ENCODE data around the gene RCOR3.

RCOR3 gene

DNA sequence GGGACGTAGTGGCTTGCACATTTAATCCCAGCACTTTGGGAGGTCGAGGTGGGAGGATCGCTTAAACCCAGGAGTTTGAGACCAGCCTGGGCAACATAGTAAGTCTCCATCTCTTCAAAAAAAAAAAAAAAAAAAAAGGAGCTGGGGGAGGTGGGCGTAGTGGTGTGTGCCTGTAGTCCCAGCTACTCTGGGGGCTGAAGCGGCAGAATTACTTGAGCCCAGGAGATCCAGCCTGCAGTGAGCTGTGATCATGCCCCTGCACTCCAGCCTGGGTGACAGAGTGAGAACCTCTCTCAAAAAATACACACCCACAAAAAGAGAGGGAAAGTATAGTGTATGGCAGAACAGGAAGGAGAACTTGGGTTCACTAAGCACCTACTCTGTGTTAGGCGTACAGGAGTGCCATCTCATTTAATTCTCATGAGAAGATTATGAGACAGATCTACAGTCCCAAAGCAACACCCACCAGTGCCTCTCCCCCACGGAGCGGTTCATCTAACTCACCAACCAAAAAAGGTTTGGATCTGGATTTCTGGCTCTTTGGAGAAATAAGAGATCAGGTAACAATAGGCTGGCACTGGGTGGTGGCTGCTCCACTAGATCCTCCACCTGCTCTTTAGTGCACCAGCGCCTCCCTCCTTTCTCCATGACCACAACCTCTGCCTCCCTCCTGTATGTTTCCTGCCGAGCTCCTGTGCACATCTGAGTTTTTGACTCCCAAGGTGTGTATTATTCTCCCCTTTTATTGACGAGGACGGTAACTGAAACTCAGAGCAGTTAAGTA is 66.0 kb downstream of the RCOR3 start:
- no peak for DNase-seq (ENCODE audit: low read depth in 2 of 2)

DNA sequence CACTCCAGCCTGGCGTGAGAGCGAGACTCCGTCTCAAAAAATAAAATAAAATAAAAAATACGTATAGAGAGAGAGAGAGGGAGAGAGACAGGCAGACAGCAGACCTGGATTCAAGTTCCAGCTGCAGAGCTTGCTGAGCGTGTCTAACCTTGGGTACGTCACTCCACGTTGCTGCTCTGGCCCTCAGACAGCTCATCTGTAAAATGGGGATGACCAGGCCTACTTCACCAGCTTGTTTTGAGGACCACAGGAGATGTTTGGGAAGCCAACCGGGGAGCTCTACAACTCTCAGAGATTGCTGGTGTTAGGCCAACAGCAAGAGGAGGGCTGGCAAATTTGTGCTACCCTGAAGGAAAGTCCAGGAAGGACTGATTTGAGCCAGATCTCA is 67.0 kb downstream of the RCOR3 start:
- DNase-seq (ENCODE audit: low read depth in 2 of 2): no peak

DNA sequence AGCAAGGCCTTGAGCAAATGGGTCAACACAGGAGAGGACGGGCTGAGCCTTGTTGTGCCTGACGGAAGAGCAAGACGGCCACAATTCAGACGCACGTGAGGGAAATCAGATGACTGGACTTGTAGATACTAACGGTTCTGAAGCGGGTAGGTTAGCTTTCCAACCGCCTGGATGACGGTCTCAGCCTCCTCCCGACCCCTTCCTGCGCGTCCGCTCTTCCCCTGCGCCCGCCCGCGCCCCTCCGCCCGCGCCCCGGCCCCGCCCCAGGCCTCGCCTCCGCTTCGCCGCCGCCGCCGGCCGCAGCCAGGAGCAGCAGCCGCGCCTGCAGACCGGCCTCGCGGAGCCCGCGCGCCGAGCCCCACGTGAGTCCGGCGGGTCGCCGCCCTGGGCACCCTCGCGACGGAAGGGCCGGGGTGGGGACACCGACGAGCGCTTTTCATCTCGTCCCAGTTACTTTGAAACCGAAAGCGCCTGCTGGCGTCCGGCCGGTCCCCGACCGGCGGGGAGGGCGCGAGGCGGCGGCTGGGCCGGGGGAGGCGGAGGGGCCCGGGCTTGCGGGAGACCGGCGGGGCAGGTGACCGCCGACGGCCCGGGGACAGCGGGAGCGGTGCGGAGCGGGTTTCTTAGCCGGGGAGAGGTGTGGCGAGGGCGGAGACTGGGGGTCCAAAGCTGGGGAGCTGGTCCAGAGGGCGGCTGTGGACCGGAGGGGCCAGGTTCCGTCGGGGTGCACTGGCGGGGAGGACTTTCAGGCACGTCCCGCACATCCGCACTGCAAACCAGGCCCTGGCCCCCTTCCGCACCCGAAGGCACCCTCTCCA is 67.6 kb downstream of the RCOR3 start, which contains the start of gene TRAF5:
TRAF5 (plus strand) TSS at position 306 of the 818 bp plus-strand sequence. CDS start 26,407 bp downstream, outside the sequence.
- DNase-seq (ENCODE audit: low read depth in 2 of 2): peak in 1 of 2 donors; percentile 48

DNA sequence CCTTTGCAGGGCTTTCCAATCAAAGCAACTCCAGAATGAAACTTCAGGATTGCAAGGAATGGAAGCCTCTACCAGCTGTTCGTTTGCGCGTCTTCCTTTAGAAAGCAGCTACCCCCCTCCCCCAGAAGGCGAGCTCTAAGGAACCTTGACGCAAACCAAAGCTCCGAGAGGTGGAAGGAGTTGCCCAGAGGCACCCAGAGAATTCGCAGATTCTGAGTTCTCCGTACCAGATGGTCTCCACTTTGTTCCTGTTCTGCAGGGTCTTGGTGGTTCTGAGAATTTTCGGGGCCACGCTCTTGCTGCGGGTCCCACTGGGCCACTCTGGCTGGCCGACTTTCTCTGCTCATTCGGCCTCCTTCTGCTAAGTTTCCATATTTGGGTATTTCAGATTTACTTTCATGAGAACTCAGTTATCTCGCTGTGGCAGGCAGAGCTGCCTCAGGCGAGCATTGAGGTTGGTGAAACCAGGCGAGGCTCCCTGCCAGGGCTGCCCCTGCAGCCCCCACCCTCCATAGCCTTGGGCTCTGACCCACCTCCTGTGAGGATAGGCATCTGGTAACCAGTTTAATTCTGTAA is 68.3 kb downstream of the RCOR3 start:
- no peak for DNase-seq (ENCODE audit: low read depth in 2 of 2)

DNA sequence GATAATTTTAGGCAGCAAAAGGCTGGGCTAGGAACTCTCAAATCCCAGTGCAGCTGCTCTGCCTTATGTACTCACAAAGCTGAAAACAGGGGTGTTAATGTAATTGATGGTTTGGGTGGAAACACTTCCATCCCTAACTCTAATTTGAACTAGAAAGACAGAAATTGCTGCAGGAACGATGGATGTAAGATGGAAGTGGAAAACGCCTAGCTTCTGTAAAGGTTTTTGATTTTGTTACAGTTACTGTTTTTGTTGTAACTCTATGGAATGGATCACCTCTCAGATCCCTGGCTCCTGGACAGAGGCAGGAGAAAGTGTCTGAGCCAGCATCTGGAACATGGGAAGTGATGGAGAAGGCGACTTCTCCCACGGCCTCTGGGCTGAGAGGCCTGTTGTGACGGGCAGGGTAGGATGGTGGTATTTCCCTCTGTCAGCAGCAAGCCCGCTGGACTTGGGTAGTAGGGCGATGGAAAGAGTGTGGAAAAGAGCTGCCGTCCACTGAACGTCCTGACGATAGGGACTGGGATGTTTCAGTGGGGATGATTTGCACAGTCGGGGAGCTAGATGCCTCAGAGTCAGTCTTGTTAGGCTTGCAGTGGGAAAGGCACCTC is 69.0 kb downstream of the RCOR3 start:
- no peak for DNase-seq (ENCODE audit: low read depth in 2 of 2)

DNA sequence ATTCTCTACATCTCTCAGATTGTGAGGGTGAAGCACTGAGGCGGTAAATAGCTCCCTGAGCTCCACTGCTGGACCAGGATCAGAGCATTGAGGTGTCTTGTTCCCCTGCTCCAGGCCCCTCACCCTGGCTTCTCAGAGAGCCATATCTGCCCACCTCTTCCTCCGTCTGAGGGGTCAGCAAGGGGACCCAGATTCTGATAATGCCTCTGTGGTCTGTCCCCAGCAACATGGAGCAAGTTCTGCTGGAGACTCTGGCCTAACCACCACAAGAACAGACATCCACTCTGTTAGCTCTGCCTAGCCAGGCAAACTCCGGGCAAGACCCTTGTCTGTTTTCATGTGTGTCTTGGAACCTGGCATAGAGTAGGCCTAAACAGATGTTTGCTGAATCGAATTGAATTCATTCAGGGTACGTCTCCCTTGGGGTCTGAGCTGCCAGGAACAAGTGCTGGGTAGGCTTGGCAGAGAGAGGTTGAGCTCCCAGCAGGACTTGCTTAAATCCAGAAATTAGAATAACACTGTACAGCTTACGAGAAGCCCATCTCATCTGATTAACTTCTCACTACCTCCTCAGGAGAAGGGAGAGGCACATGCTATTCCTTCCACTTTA is 69.8 kb downstream of the RCOR3 start:
- no peak for DNase-seq (ENCODE audit: low read depth in 2 of 2)

DNA sequence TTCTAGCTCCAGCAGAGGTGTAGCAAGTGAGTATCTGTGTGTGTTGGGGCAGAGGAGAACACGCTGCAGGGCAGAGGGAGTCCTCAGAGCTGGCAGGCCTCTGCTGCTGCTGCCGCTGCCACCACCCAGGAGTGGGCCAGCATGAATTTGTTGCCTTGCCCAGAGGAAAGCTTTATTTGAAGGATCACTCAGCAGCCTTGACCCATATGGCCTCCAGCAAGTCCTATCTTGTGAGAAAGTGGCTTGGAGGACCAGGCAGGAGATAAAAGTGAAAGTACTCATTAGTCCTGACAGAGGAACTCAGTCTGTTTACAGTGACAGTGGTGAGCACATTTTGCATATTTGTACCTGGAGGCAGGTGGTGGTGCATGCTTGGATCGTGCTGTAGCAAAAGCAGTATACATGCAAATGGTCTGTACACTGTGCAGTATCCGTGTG is 70.6 kb downstream of the RCOR3 start:
- no peak for DNase-seq (ENCODE audit: low read depth in 2 of 2)

DNA sequence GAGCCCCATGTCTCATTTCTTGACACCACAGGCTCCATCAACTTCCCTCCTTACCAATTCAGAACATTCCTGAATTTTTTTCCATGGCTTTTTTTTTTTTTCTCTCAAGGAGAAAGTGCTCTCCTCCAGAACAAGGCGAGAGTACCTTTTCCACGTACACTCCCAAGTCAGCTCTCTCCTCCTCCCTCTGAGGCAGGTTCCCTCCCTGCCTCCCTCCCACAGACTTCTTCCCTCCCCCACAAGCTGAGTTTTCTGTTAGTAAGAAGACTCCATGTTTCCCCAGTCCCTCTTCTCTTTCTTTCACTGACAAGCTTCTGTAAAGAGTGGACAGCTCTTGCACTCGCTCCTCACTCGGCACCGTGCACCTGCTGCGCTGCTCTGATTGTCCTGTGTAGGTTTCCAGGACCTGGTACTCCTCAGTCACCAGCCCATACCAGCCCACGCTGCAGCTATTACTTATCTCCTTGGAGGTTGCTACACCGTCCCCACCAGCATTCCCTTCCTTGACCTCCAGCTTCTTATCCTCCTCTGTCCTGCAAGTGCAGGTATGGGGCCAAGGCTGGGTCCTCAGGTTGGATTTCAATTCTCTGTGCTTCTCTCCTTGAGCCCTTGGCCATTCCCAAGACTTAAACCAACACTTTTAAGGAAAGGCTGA is 71.2 kb downstream of the RCOR3 start:
- DNase-seq (ENCODE audit: low read depth in 2 of 2): no peak

DNA sequence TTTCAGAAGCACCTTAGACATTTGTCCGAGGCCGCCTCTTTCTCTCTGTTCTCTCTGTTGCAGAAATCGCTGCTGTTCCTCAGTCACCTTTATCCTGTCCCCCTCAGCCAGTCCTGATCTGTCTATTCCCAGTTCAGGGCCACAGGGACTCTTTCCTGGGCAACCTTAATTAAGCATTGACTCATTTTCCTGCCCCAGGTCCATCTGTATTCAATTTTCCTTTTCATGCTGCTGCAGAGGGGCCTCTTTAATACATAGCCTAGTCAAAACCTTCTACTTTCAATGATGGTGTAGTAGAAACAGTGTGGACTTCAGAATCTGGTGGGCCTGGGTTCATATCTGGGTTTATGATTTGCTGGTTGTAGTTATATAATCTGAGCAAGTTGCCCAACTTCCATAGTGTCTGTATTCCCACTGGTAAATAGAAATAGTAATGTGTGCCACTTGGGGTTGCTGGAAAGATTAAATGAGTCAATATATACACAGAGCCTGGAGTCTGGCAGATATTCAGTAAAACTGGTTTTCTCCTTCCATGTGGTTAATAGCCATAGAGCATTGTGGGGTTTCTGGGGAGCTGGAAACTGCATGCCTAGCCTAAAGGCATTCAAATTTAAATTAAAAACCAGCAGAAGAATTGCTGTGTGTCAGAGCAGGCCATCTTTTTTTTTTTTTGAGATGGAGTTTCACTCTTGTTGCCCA is 72.0 kb downstream of the RCOR3 start:
- no peak for DNase-seq (ENCODE audit: low read depth in 2 of 2)

DNA sequence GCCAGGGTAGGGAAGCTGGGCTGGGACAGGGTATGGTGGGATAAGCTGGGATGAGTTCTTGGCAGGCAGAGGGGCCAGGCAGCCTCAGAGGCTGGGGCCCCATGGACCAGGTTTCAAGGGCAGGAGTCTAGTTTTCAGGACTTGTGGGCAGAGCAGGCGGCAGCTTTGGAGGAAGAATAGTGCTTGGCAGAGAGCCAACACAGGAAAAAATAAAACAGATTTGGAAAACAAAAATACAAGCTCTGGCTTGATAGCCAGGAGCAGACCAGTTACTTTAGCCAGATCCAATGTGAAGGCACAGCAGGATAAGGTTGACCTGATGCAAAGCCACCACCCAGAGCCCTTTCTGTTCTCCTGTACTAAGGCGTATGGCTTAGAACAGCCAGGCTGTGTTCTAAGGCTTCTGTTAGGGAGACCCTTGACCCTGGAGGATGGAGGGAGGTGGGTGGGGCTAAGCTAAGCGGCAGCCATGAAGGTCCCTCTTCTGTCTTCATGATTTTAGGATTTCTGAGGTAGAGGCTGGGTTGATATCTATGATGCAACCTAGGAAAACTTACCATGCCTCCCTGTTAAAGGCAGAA is 73.0 kb downstream of the RCOR3 start:
- no peak for DNase-seq (ENCODE audit: low read depth in 2 of 2)

DNA sequence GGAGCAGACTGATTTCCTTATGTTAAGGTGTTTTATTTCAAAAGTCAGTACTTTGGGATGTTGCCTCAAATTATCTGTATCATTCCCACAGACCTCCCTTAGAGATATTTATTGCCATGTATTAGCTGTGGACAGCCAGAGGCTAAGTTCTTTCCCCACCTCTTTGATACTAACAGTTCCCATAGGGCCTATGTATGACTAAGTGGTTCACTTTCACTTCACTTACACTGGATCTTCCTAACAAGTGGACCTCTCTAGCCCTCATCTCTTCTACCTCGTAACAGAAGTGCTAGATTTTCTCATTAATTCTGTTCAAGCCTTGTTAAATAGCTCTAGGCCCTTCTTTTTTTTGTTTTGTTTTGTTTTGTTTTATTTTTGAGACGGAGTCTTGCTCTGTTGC is 73.7 kb downstream of the RCOR3 start:
- DNase-seq (ENCODE audit: low read depth in 2 of 2): no peak

DNA sequence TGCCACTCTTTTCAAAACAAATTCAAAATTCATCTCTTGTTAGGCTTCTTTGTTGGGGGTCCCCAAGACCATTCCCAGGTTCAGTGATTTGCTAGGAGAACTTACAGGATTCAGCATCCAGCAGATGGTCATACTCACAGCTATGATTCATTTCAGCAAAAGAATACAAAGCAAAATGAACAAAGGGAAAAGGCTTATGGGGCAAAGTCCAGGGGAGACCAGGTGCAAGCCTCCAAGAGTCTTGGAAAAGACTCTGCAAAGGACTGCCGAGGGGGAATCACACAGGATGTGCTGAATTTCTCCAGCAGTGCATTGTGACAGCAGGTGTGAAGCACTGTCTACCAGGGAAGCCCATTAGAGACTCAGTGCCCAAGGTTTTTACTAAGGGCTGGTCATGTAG is 74.7 kb downstream of the RCOR3 start:
- DNase-seq (ENCODE audit: low read depth in 2 of 2): no peak

DNA sequence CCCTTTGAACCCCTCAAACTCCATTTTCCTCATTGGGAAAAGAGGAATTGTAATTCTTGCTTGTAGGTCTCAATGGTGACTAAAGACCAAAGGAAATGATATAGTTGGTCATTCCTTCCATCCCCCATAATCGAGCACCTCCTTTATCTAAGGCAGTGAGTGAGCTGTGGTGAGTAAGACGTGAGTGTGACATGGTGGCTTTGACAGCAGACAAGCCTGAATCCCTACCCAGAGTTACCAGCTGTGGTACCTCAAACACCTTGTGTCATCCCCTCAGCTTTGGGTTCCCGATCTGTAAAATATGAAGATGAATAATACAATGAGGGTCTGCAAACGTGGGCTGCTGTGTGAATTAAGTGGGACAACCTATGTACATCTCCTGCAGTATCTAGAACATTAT is 75.8 kb downstream of the RCOR3 start:
- DNase-seq (ENCODE audit: low read depth in 2 of 2): no peak

DNA sequence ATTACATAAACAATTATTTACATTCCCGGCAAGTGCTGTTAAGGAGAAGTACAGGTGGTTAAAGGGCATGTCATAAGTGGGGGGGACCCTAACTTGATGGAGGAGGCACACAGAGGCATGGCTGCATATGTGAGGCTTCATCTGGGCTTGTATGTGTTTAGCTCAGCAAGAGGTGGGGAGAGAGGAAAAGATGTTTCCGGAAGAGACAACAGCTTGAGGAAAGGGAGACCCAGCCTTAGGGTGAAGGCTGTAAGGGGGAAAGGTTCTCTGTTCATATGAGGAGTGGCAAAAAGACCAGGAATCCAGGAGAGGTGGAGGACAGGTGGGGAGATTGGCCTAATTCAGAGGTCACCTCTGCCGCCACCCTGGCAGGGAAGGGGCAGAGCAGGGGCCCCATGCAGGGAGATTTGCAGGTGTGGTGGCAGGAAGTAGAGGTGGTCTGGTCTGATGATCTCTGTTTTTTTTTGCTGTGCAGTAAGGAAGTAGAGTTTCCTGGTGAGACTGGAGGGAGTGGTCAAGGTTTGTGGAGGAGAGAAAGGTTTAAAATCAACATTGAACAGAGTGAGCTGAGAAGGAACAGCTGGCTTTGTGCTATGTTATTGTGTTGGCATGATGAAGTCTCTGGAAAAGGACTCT is 76.5 kb downstream of the RCOR3 start:
- no peak for DNase-seq (ENCODE audit: low read depth in 2 of 2)

DNA sequence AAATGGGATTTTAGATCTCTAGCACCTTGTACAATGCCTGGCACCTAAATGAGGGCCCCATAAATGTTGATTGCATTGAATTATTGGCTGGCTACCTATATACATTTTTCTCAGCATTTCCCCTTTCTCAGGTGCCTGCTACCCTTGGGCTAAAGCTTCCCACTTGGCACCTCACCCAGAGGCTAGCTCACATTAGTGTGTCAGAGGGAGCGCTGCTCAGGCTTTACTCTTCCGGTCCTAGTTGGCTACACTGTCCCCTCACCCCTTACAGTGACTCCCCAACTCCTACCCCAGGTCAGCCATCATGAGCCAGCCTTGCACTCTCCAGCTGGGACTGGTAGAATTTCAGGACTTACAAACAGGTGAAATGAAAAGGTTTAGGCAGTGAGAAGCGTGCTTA is 77.0 kb downstream of the RCOR3 start:
- no peak for DNase-seq (ENCODE audit: low read depth in 2 of 2)

DNA sequence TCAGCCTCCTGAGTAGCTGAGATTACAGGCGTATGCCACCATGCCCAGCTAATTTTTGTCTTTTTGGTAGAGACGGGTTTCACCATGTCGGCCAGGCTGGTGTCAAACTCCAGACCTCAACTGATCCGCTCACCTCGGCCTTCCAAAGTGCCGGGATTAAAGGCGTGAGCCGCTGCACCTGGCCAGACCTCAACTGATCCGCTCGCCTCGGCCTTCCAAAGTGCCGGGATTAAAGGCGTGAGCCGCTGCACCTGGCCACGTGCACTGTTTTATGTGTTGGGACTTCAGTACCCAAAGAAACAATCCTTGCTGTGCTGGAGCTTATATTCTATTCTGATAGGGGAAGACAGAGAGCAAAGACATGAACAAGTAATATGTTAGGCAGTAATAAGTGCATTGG is 77.6 kb downstream of the RCOR3 start:
- no peak for DNase-seq (ENCODE audit: low read depth in 2 of 2)

DNA sequence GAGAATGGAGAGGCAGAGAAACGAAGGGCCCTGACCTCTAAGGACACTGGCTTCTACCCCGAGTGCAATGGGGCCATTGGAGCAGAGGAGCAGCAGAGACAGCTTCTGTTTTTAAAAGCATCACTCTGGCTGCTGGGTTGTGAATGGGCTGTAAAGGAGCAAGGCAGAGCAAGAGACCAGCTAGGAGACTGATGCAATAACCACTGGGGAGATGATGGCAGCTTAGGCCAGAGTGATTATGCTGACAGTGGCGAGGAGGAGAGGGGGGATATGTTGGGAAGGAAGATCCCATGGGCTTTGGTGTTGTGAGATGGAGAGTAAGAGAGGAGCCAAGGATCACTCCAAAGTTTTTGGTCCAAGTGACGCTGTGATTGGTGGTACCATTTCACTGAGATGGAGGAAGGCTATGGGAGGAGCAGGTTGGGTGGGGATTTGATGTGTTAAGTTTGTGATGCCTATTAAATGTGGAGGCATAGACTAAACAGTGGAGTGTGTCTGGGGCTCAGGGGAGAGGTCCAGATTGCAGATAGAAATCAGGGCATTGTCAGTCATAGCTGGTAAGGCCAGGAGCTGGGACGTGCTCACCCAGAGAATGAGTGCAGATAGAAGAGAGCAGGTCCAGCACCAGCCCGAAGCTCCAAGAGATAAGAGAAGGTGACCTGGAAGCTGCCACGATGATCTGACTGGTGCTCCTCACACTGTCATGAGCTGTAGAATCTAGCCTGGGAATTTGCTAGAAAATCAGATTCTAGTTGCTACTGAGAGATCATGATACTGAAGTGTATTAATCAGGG is 78.5 kb downstream of the RCOR3 start:
- no peak for DNase-seq (ENCODE audit: low read depth in 2 of 2)

DNA sequence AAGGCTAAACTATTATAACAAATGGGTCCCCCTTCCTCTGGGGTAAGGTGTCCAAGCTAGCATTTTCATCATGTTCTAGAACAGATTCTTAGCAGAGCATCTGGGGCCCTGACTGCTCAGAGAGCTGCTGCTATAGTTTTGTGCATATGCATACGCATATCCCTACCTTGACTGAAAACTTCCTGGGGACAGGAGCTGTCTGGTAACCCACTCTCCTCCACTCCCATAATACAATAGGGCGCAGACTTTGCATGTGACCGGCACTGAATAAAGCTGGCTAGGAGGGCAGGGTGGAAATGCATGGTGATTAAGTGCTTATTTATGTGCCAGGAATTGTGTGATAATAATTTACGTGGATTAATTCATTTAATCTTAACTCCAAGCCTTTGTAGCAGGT is 79.1 kb downstream of the RCOR3 start:
- DNase-seq (ENCODE audit: low read depth in 2 of 2): no peak

DNA sequence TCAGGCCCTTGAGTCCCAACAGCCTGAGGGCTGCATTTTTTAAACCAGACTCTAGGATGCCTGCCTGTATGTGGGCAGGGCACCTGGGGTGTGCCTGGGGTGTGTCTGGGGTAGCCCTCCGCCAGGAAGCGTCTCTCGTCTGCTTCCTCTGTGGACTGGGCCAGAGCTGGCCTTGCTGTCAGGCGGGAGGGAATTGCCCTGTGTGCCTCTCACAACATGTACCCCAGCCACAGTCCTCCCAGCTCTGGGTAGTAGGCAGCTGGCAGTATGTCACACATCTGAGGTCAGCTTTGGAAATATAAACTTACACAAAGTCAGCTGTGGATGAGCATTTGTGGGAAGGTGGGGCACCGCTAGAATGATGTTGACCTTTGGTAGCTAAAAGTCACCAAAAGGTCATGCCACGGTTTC is 80.5 kb downstream of the RCOR3 start:
- DNase-seq (ENCODE audit: low read depth in 2 of 2): no peak
